Ovary (tissue), 3 donors: ENCODE results near the gene ATP2C2.

ENCODE experiments used
- EP300 ChIP-seq: sonication (generic); formaldehyde crosslinking; IDR thresholded peaks from one replicate; pipeline ENCODE4 v1.6.1; 2017; ENCODE audit warnings: antibody characterized with exemption
- POLR2A ChIP-seq: fragments of 450-650 bp; IDR thresholded peaks from one replicate; pipeline ENCODE4 v1.6.1; 2017; ENCODE audit warnings: antibody characterized with exemption, mild to moderate bottlenecking, moderate library complexity
- TF ChIP-seq, protein P1 (sequence below), 3 donors: fragments of 450-650 bp in 2 of 3; fragments of 200-600 bp in 1 of 3; IDR thresholded peaks; one replicate each; pipeline versions ENCODE4 v1.5.1 to v1.8.0; 2016 to 2022; ENCODE audit warnings: antibody characterized with exemption in 3 of 3, mild to moderate bottlenecking in 1 of 3
- donor health status: DM: no; HTN: no; CAD: no.

DNA sequence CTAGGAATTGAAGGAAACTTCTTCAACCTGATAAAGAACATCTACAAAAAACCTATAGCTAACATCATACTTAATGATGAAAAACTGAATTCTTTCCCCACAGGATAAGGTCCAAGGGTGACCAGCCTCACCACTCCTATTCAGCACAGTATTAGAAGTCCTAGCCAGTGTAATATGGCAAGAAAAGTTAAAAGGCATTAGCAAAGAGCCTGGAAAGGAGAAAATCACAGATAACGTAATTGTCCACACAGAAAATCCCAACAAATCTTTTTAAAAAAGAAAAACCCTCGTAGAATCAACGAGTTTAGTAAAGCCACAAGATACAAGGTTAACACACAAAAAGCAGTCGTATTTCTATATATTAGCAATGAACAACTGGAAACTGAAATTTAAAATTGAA, 98.4 kb downstream of the ATP2C2 start:
- TF ChIP-seq, protein P1, sequence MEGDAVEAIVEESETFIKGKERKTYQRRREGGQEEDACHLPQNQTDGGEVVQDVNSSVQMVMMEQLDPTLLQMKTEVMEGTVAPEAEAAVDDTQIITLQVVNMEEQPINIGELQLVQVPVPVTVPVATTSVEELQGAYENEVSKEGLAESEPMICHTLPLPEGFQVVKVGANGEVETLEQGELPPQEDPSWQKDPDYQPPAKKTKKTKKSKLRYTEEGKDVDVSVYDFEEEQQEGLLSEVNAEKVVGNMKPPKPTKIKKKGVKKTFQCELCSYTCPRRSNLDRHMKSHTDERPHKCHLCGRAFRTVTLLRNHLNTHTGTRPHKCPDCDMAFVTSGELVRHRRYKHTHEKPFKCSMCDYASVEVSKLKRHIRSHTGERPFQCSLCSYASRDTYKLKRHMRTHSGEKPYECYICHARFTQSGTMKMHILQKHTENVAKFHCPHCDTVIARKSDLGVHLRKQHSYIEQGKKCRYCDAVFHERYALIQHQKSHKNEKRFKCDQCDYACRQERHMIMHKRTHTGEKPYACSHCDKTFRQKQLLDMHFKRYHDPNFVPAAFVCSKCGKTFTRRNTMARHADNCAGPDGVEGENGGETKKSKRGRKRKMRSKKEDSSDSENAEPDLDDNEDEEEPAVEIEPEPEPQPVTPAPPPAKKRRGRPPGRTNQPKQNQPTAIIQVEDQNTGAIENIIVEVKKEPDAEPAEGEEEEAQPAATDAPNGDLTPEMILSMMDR (IDR thresholded peaks at IDR 0.05): no peak
- no peak for TF ChIP-seq POLR2A
- no peak for TF ChIP-seq EP300
